HUES6 (cell line): ENCODE results near the gene PPP1R37.
"Not testable (repeated sequence)": the region's sequence is repeated elsewhere in the genome, so short reads cannot be mapped to it uniquely, and the experiment has no call there.

ENCODE experiments used
- H3K27ac ChIP-seq: 2 replicates; pipeline ENCODE4 v1.7.0; 2013; ENCODE audit warnings: low read depth, mild to moderate bottlenecking, low read length, inconsistent platforms
- H3K27me3 ChIP-seq: 2 replicates; pipeline ENCODE4 v1.6.1; 2013; ENCODE audit warnings: low read length; ENCODE audit not compliant: control insufficient read depth, insufficient read depth
- H3K36me3 ChIP-seq: 2 replicates; pipeline ENCODE4 v1.6.1; 2013; ENCODE audit warnings: low read length; ENCODE audit not compliant: control insufficient read depth, insufficient read depth
- H3K4me1 ChIP-seq: 2 replicates; pipeline ENCODE4 v1.6.1; 2013; ENCODE audit warnings: low read length; ENCODE audit not compliant: control insufficient read depth, insufficient read depth
- H3K4me3 ChIP-seq: 2 replicates; pipeline ENCODE4 v1.5.1; 2013; ENCODE audit warnings: low read depth, low read length
- H3K9ac ChIP-seq: one replicate; pipeline ENCODE4 v1.6.1; 2013; ENCODE audit warnings: mild to moderate bottlenecking, low read length
- H3K9me3 ChIP-seq: 2 replicates; pipeline ENCODE4 v1.6.1; 2013; ENCODE audit warnings: low read depth, low read length; ENCODE audit not compliant: control insufficient read depth, insufficient read depth

PPP1R37 gene

GRCh38 chr19:45104658-45105349 is 11.8 kb downstream of the PPP1R37 start:
- no peak overlapping the region for H3K9ac ChIP-seq
- H3K27ac ChIP-seq = no peak overlapping the region
- no peak overlapping the region for H3K4me3 ChIP-seq
- H3K36me3 ChIP-seq = peaks cover 5% of the 10 kb centered on the region; the same call in 1 of the 2 replicates
- H3K27me3 ChIP-seq = no peaks in the 10 kb centered on the region
- H3K4me1 ChIP-seq = peaks cover 34% of the 10 kb centered on the region
- no peaks in the 10 kb centered on the region for H3K9me3 ChIP-seq

GRCh38 chr19:45106363-45106762 is 13.4 kb downstream of the PPP1R37 start:
- H3K9ac ChIP-seq = not testable (repeated sequence)

GRCh38 chr19:45107621-45108150 is 14.7 kb downstream of the PPP1R37 start:
- H3K36me3 ChIP-seq = peaks cover 5% of the 10 kb centered on the region; the same call in 1 of the 2 replicates
- H3K4me3 ChIP-seq = no peak overlapping the region
- no peaks in the 10 kb centered on the region for H3K27me3 ChIP-seq
- peaks cover 21% of the 10 kb centered on the region for H3K4me1 ChIP-seq
- no peak overlapping the region for H3K9ac ChIP-seq
- no peak overlapping the region for H3K27ac ChIP-seq
- H3K9me3 ChIP-seq = no peaks in the 10 kb centered on the region

More at GRCh38 chr19:45106363-45106762, 13.4 kb downstream of the PPP1R37 start:
- H3K4me3 ChIP-seq, H3K9me3 ChIP-seq, H3K36me3 ChIP-seq, H3K27me3 ChIP-seq, H3K27ac ChIP-seq: not testable (repeated sequence)
- H3K4me1 ChIP-seq = peaks cover 25% of the 10 kb centered on the region

- no peak overlapping the region for H3K4me3 ChIP-seq
- no peaks in the 10 kb centered on the region for H3K9me3 ChIP-seq
- H3K27ac ChIP-seq = no peak overlapping the region
- H3K9ac ChIP-seq = no peak overlapping the region
- H3K36me3 ChIP-seq = peaks cover 5% of the 10 kb centered on the region; the same call in 1 of the 2 replicates
- H3K4me1 ChIP-seq = peaks cover 14% of the 10 kb centered on the region
- H3K27me3 ChIP-seq = no peaks in the 10 kb centered on the region
Observed at GRCh38 chr19:45110851-45111266, 17.9 kb downstream of the PPP1R37 start.

GRCh38 chr19:45112111-45112827 is 19.3 kb downstream of the PPP1R37 start:
- peaks cover 5% of the 10 kb centered on the region; the same call in 1 of the 2 replicates for H3K36me3 ChIP-seq
- no peak overlapping the region for H3K4me3 ChIP-seq
- no peak overlapping the region for H3K9ac ChIP-seq
- peaks cover 25% of the 10 kb centered on the region for H3K4me1 ChIP-seq
- no peak overlapping the region for H3K27ac ChIP-seq
- no peaks in the 10 kb centered on the region for H3K27me3 ChIP-seq
- no peaks in the 10 kb centered on the region for H3K9me3 ChIP-seq

- Histone ChIP-seq H3K36me3 (peaks cover 5% of the 10 kb centered on the region; the same call in 1 of the 2 replicates), H3K4me1 (peaks cover 29% of the 10 kb centered on the region), H3K27ac (0 out of 2 replicates have a peak overlapping the region, but pooled peaks have one; percentile 32), H3K27me3 (no peaks in the 10 kb centered on the region), H3K9me3 (no peaks in the 10 kb centered on the region), H3K4me3 (peak overlapping the region; percentile 22; the same call in 1 of the 2 replicates), H3K9ac (no peak overlapping the region)
Observed at GRCh38 chr19:45113628-45114027, 20.6 kb downstream of the PPP1R37 start.

- Histone ChIP-seq H3K4me3 (no peak overlapping the region), H3K9me3 (no peaks in the 10 kb centered on the region), H3K9ac (no peak overlapping the region), H3K36me3 (peaks cover 5% of the 10 kb centered on the region; the same call in 1 of the 2 replicates), H3K4me1 (peaks cover 29% of the 10 kb centered on the region), H3K27me3 (no peaks in the 10 kb centered on the region), H3K27ac (no peak overlapping the region)
Observed at GRCh38 chr19:45114116-45114515, 21.1 kb downstream of the PPP1R37 start.

- H3K4me3 ChIP-seq = no peak overlapping the region
- no peaks in the 10 kb centered on the region for H3K27me3 ChIP-seq
- H3K9me3 ChIP-seq = no peaks in the 10 kb centered on the region
- no peaks in the 10 kb centered on the region; the same call in 1 of the 2 replicates for H3K36me3 ChIP-seq
- no peak overlapping the region for H3K27ac ChIP-seq
- H3K4me1 ChIP-seq = peaks cover 29% of the 10 kb centered on the region
- H3K9ac ChIP-seq = no peak overlapping the region
Observed at GRCh38 chr19:45115809-45116615, 23.0 kb downstream of the PPP1R37 start.

GRCh38 chr19:45117167-45117594 is 24.2 kb downstream of the PPP1R37 start:
- Histone ChIP-seq H3K4me3 (no peak overlapping the region), H3K27ac (no peak overlapping the region), H3K27me3 (no peaks in the 10 kb centered on the region), H3K9me3 (no peaks in the 10 kb centered on the region), H3K36me3 (no peaks in the 10 kb centered on the region; the same call in 1 of the 2 replicates), H3K9ac (no peak overlapping the region), H3K4me1 (peaks cover 29% of the 10 kb centered on the region)

GRCh38 chr19:45117671-45118070 is 24.7 kb downstream of the PPP1R37 start:
- no peak overlapping the region for H3K27ac ChIP-seq
- no peaks in the 10 kb centered on the region for H3K9me3 ChIP-seq
- H3K4me1 ChIP-seq = peaks cover 27% of the 10 kb centered on the region
- no peak overlapping the region for H3K9ac ChIP-seq
- no peaks in the 10 kb centered on the region for H3K27me3 ChIP-seq
- H3K4me3 ChIP-seq = no peak overlapping the region
- no peaks in the 10 kb centered on the region; the same call in 1 of the 2 replicates for H3K36me3 ChIP-seq
